Activated CD4-positive, alpha-beta T cell treated with anti-CD3 and anti-CD28 coated beads, Interleukin-2, amount 10 ng/mL, durations not matched to agents 7 days and 5 days (primary cell): ENCODE data around the gene CYP2J2. TPM values are rescaled to one million over a fixed set of nuclear protein-coding genes. Genes with fewer than 3 reads are reported as not detected.
A peak's percentile ranks its signal among the peaks of the same experiment; 100 is the strongest.
"Not testable (repeated sequence)": the region's sequence is repeated elsewhere in the genome, so short reads cannot be mapped to it uniquely, and the experiment has no call there.

ENCODE experiments used
- CTCF ChIA-PET: fragments of 350-600 bp; sonication (Branson Sonifier 250); formaldehyde crosslinking; loops from one replicate; lab custom pipeline; 2021; ENCODE audit warnings: antibody characterized with exemption; lab: Charles Lee
- POLR2A ChIA-PET: fragments of 350-600 bp; sonication (Branson Sonifier 250); formaldehyde crosslinking; loops from one replicate; lab custom pipeline; 2021; ENCODE audit warnings: antibody characterized with exemption; lab: Charles Lee
- DNase-seq: peaks from one replicate; pipeline ENCODE4 v3.0.0-alpha.2; 2020
- H3K27ac Mint-ChIP-seq: one replicate; pipeline ENCODE4 v1.8.0; 2021; ENCODE audit warnings: mild to moderate bottlenecking, moderate library complexity, mixed read lengths
- H3K27me3 Mint-ChIP-seq: one replicate; pipeline ENCODE4 v1.8.0; 2021; ENCODE audit warnings: mixed read lengths
- H3K36me3 Mint-ChIP-seq: one replicate; pipeline ENCODE4 v1.8.0; 2021; ENCODE audit warnings: low read depth, mixed read lengths
- H3K4me1 Mint-ChIP-seq: one replicate; pipeline ENCODE4 v1.8.0; 2021; ENCODE audit warnings: mixed read lengths
- H3K4me3 Mint-ChIP-seq: one replicate; pipeline ENCODE4 v1.8.0; 2021; ENCODE audit warnings: mild to moderate bottlenecking, moderate library complexity, mixed read lengths
- H3K9me3 Mint-ChIP-seq: one replicate; pipeline ENCODE4 v1.8.0; 2021; ENCODE audit warnings: mixed read lengths
- total RNA-seq, 2 experiments: library from RNA; stranded (reverse); gene quantifications; one replicate each; pipeline ENCODE4 v1.2.3, GENCODE V29; 2021

Gene CYP2J2
- total RNA-seq, 2 experiments from 2014 or later, result 2.9 to 3.4 TPM

DNA sequence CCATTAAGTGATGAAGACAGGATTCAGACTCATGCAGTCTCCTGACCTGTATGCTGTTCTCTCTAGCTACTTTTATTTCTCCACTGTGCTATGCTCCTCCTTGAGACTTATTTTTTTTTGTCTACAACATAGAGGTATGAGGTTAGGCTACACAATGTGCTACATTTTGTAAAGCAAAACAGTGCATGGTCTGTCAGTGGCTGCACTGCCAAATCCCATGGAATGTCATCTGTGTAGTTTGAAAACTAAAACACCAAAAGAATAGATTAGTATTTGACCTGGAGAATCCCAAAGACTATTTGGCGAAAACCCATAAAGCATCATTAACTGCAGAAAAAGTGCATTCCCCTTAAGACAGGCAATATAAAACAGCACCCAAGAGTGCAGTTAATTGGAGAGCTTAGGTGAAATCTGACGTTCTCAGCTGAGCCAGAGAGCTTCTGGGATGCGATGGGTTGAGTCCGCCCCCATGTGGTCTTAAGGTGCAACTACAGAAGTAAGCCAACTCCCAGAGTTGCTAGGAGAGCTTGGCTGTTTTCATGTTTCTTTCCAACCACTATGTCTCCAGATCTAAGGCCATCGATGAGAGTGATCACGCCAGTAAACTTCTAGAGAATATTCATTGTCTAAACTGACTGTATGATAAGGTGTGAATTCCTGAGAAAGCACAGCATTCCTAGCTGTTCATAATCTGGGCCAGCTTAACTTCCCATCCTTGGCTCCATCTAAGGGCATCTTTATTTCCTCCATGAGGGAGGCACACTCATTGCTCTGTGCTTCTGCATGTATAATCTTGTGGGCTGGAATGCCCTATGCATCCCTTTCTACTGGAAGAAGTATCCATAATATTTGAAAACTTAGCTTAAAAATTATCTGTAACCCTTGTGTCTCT, 20.7 kb upstream of the CYP2J2 start:
- ChIA-PET POLR2A (no interaction called here), CTCF (interaction anchor here (0.6 to 1.7 kb wide), 14 partner anchors 10 to 143 kb away, joined by 3 to 12 read pairs (median 4); no protein-coding TSS in a partner anchor)
- Mint-ChIP-seq H3K4me1 (no peaks in the 10 kb centered on the region), H3K4me3 (no peak overlapping the region), H3K27me3 (peaks cover 17% of the 10 kb centered on the region), H3K36me3 (no peaks in the 10 kb centered on the region), H3K9me3 (no peaks in the 10 kb centered on the region), H3K27ac (no peak overlapping the region)
- peak; percentile 63 for DNase-seq

DNA sequence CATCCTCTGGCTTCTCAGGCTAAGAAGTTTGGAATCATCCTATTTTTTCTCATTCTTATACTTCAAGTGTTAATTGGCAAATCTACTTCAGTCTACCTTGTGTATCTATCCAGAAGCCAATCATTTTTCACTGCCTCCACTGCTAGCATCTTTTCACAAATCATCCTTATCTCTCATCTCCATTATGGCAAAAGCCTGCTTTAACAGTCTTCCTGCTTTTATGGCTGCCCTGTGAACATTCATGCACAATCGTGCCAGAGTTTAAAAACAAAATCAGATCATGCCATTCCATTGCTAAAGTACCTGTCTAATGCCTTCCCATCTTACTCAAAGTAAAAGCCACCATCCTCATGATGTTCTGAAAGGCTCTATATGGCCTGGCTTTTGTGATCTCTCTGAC, 19.2 kb upstream of the CYP2J2 start:
- Mint-ChIP-seq H3K4me1 (no peaks in the 10 kb centered on the region), H3K4me3 (no peak overlapping the region), H3K36me3 (no peaks in the 10 kb centered on the region), H3K27me3 (peaks cover 20% of the 10 kb centered on the region), H3K27ac (no peak overlapping the region), H3K9me3 (no peaks in the 10 kb centered on the region)
- POLR2A ChIA-PET, result no interaction called here
- DNase-seq, result no peak
- CTCF ChIA-PET, result interaction anchor here (1.6 kb wide), 1 partner anchor 43 kb away, joined by 5 read pairs; no protein-coding TSS in a partner anchor

DNA sequence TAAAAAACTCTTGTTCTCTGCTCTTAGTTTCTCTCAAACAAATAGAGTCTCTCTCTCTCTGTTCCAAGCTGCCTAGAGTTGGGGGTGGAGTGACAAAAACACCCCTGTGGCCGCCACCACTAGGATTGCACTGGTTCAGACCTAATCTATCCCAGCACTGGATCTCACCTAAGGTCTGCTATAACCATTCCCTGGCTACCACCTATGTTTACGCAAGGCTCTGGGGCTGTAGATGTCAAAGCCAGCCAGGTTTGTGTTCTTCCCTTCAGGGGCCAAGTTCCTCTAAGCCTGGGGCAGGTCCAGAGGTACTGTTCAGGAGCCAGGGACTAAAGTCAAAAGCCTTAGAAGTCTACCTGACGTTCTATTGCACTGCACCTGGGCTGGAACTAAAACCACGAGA, 12.8 kb upstream of the CYP2J2 start:
- H3K27ac Mint-ChIP-seq, result no peak overlapping the region
- peaks cover 31% of the 10 kb centered on the region for H3K27me3 Mint-ChIP-seq
- H3K36me3 Mint-ChIP-seq, result no peaks in the 10 kb centered on the region
- no peak overlapping the region for H3K4me3 Mint-ChIP-seq
- H3K4me1 Mint-ChIP-seq, result no peaks in the 10 kb centered on the region
- ChIA-PET CTCF (interaction anchor here (0.6 kb wide), 1 partner anchor 35 kb away, joined by 3 read pairs; no protein-coding TSS in a partner anchor), POLR2A (no interaction called here)
- no peaks in the 10 kb centered on the region for H3K9me3 Mint-ChIP-seq
- no peak for DNase-seq

DNA sequence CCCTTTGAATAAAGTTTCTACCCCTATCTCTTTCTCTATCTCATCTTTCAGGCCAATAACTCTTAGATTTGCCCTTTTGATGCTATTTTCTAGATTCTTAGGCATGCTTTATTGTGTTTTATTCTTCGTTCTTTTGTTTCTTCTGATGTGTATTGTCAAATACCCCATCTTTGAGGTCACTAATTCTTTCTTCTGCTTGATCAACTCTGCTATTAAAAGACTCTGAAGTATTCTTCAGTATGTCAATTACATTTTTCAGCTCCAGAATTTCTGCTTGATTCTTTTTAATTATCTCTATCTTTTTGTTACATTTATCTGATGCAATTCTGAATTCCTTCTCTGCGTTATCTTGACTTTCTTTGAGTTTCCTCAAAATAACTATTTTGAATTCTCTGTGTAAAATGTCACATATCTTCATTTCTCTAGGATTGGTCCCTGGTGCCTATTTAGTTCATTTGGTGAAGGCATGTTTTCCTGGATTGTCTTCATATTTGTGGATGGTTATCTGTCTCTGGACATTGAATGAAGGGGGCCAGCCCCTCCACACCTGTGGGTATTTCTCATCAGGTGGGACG, 11.2 kb upstream of the CYP2J2 start:
- Mint-ChIP-seq H3K4me3 (no peak overlapping the region), H3K36me3 (no peaks in the 10 kb centered on the region), H3K4me1 (no peaks in the 10 kb centered on the region), H3K9me3 (no peaks in the 10 kb centered on the region), H3K27me3 (peaks cover 37% of the 10 kb centered on the region), H3K27ac (no peak overlapping the region)
- POLR2A ChIA-PET, result no interaction called here
- CTCF ChIA-PET, result interaction anchor here (0.7 to 1.3 kb wide), 2 partner anchors 10 to 307 kb away, joined by 3 to 4 read pairs; no protein-coding TSS in a partner anchor
- DNase-seq, result no peak

DNA sequence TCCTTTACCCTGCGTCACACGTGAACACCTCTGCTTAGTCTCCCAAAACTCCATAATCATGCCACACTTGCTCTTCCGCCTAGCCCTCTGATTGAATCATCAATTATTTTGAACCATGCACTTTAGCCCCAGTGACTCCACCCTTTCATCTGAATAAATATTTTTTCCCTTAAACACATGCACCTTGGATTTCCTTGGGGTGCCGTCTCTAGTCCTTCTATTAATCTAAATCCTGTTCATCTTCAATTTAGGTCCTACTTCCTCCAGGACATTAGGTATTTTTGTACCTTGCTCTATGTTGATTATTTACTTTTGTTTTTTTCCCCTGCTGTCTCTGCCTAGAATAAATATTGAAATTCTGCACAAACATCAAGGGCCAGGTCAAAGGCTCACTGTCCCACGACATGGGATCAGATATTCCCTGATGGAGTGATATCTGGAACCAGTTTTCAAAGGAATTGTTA, 9.8 kb upstream of the CYP2J2 start:
- H3K9me3 Mint-ChIP-seq, result no peaks in the 10 kb centered on the region
- no peaks in the 10 kb centered on the region for H3K4me1 Mint-ChIP-seq
- ChIA-PET POLR2A (no interaction called here), CTCF (no interaction called here)
- no peaks in the 10 kb centered on the region for H3K36me3 Mint-ChIP-seq
- H3K27me3 Mint-ChIP-seq, result peaks cover 34% of the 10 kb centered on the region
- H3K27ac Mint-ChIP-seq, result no peak overlapping the region
- H3K4me3 Mint-ChIP-seq, result no peak overlapping the region
- no peak for DNase-seq

DNA sequence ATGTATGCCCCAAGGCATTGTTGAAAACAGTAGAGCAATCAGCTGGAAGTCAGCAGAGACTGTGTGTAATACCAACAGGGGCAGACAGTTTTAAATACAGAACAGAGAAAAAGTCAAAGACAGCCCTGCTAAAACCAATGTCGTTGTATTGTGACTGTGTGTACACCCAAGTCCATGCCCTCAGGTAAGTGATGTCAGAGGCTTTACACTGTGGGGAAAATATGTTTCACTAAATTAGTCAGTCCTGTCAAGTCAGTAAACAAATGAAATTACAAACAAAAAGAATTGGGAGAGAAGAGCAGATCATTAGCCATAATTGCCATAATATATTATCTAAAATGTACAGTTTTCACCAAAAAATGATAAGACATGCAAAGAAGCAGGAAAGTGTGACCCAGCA, 2.4 kb upstream of the CYP2J2 start:
- peaks cover 50% of the 10 kb centered on the region for H3K27me3 Mint-ChIP-seq
- H3K9me3 Mint-ChIP-seq, result peaks cover 8% of the 10 kb centered on the region
- H3K4me1 Mint-ChIP-seq, result peaks cover 17% of the 10 kb centered on the region
- H3K4me3 Mint-ChIP-seq, result no peak overlapping the region
- peaks cover 9% of the 10 kb centered on the region for H3K36me3 Mint-ChIP-seq
- H3K27ac Mint-ChIP-seq, result no peak overlapping the region
- ChIA-PET CTCF (interaction anchor here (0.5 to 1.5 kb wide), 2 partner anchors 18 to 1892 kb away, joined by 3 to 4 read pairs; no protein-coding TSS in a partner anchor), POLR2A (no interaction called here)
- DNase-seq, result no peak

DNA sequence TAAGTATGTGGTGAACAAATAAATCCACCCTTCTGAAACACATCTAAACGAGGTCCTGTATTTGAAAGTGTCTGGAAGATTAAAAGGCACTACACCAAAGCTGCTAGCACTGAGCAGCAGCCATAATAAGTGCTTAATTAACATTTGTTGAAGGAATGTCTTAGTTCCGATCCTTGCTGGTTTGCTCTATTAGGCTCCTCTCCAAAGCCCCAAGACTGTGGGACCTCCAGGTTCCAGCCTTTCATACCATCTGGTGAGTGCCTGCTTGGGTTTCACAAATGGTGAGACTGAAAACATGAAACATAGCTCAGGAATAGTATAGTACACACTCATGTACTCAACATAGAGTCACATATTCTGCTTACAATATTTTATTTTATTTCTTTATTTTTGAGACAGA, 640 bp upstream of the CYP2J2 start:
- Mint-ChIP-seq H3K27me3 (peaks cover 36% of the 10 kb centered on the region), H3K27ac (no peak overlapping the region), H3K9me3 (peaks cover 12% of the 10 kb centered on the region), H3K36me3 (peaks cover 13% of the 10 kb centered on the region), H3K4me3 (peak overlapping the region; percentile 85), H3K4me1 (peaks cover 17% of the 10 kb centered on the region)
- POLR2A ChIA-PET, result no interaction called here
- no peak for DNase-seq
- CTCF ChIA-PET, result interaction anchor here (1.0 kb wide), 1 partner anchor 15 kb away, joined by 3 read pairs; no protein-coding TSS in a partner anchor

DNA sequence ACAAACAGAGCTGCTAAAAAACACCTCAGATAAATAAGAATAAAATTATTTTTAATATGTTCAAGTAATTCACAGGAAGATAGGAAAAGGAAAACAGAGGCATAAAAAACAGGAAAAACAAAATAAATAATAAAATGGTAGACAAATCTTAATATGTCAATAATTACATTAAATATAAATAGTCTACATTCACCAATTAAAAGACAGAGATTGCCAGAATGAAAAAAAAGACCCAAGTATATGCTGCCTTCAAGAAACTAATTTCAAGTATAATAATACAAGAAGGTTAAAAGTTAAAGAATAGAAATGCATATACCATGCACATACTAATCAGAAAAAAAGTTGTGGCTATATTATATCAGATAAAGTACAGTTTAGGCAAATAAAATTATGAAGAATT, 1.9 kb downstream of the CYP2J2 start:
- CTCF ChIA-PET, result no interaction called here
- Mint-ChIP-seq H3K9me3 (peaks cover 12% of the 10 kb centered on the region), H3K4me1 (peaks cover 28% of the 10 kb centered on the region), H3K27ac (no peak overlapping the region), H3K27me3 (peaks cover 24% of the 10 kb centered on the region), H3K36me3 (peaks cover 13% of the 10 kb centered on the region), H3K4me3 (no peak overlapping the region)
- POLR2A ChIA-PET, result no interaction called here
- no peak for DNase-seq

DNA sequence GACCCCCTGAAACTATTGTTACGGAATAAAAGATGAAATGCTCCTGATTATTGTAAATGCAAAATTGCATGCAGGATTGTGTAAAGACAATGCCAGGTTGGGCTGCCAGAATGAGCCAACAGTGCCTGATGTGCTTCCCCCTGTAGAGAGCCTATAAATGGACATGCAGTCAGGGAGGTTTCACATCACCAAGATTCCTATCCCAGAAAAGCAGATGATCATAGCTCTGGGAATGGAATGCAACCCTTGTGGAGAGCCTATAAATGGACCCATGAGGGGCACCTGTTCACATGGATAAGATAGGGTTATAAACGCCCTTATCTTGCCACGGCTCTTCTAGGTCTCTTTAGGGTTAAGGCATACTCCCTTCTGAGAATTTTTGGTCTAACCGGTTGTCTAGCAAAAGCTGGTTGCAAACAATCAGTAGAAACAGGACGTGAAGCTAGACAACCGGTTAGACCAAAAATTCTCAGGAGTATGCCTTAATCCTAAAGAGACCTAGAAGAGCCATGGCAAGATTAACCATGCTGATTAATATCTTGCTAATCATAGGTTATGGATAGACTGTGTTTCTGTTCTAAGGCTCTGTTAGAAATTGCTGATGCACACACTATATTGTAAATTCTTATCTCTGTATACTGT, 5.2 kb downstream of the CYP2J2 start:
- POLR2A ChIA-PET, H3K27me3 Mint-ChIP-seq, H3K4me3 Mint-ChIP-seq, DNase-seq, H3K27ac Mint-ChIP-seq: not testable (repeated sequence)
- Mint-ChIP-seq H3K9me3 (peaks cover 12% of the 10 kb centered on the region), H3K4me1 (peaks cover 23% of the 10 kb centered on the region), H3K36me3 (peaks cover 13% of the 10 kb centered on the region)
- CTCF ChIA-PET, result interaction anchor here (1.4 kb wide), 1 partner anchor 26 kb away, joined by 4 read pairs; no protein-coding TSS in a partner anchor

DNA sequence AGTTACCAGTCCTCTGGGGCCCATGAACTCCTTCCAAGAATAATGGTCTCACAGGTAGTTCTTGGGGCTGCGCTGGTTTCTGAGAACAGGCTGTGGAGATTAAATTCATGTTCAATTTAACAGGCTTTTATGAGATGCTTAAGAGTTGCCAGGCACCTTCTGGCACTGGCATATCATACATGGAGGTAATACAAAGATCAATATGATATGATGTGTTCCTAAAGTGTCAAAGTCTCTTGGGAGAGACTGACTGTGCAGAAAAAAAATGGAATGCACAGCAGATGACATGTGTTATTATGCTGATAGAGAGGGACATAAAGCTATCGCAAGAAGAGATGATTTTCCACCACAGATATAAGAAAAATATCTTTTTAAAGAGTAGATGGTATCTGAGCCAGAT, 6.8 kb downstream of the CYP2J2 start:
- Mint-ChIP-seq H3K4me3 (no peak overlapping the region), H3K9me3 (peaks cover 4% of the 10 kb centered on the region)

DNA sequence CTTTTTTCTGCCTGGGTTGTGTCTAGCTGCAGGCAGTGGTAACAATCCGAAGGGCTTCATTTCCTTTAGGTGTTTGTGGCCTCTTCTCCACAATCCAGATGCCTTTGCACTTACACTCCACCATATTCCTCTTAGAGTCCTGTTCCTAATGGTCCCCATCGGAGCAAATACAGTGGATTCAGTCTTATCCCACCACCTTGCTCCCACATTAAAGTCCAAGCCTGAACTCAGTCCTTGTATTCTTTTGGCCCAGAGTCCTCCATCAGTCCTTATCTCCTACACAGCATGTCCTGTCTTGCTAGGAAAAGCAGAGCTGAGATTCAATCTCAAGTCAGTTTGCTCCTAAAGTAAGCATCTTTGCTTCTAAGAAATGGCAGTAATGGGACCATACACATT, 8.8 kb downstream of the CYP2J2 start:
- Mint-ChIP-seq H3K27ac (no peak overlapping the region), H3K9me3 (no peaks in the 10 kb centered on the region), H3K4me3 (no peak overlapping the region), H3K27me3 (no peaks in the 10 kb centered on the region), H3K36me3 (no peaks in the 10 kb centered on the region), H3K4me1 (peaks cover 12% of the 10 kb centered on the region)
- POLR2A ChIA-PET, result no interaction called here
- no peak for DNase-seq
- CTCF ChIA-PET, result no interaction called here

More for the DNA sequence above, 6.8 kb downstream of the CYP2J2 start:
- ChIA-PET CTCF (no interaction called here), POLR2A (no interaction called here)
- Mint-ChIP-seq H3K36me3 (peaks cover 5% of the 10 kb centered on the region), H3K27me3 (no peaks in the 10 kb centered on the region), H3K4me1 (peaks cover 12% of the 10 kb centered on the region), H3K27ac (no peak overlapping the region)
- DNase-seq, result no peak

DNA sequence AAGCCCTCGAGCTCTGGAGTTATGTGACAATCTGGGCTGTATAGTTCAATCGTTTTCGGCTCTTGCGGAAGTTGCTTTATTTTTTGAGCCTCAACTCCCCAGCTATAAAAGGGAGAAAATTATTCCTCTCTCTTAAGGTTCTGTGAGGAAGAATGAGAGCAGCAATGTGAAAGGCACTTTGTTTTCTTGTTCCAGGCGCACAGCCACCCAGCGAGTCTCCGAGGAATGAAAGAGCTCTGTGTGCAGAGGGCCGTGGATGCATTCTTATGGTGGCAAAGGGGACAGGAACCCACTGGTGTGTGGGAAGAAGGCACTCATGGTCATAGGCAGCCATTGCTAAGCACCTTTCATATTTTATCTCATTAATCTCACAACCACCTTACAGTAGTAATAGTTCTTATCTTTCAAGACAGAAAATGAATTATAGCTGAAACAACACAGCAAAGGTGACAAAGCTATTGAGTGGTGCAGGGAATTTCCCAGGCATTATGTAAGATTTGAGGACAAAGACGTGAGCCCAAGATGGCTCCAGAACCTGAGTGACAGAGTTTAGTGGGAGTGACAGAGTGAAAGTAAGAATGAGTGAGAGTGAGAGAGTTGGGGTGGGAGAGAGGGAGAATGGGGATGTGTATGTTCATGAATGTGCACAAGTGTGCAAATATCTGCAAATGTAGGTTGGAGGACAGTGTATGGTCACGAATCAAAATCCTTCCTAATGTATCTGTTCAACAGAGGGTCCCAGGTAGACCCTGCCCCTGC, 9.4 kb downstream of the CYP2J2 start:
- no peak for DNase-seq
- H3K4me1 Mint-ChIP-seq, result peaks cover 12% of the 10 kb centered on the region
- no peak overlapping the region for H3K4me3 Mint-ChIP-seq
- ChIA-PET POLR2A (no interaction called here), CTCF (no interaction called here)
- H3K9me3 Mint-ChIP-seq, result no peaks in the 10 kb centered on the region
- H3K27me3 Mint-ChIP-seq, result no peaks in the 10 kb centered on the region
- no peak overlapping the region for H3K27ac Mint-ChIP-seq
- H3K36me3 Mint-ChIP-seq, result no peaks in the 10 kb centered on the region
